Measurements from ENCODE around the gene CNNM2.

DNA sequence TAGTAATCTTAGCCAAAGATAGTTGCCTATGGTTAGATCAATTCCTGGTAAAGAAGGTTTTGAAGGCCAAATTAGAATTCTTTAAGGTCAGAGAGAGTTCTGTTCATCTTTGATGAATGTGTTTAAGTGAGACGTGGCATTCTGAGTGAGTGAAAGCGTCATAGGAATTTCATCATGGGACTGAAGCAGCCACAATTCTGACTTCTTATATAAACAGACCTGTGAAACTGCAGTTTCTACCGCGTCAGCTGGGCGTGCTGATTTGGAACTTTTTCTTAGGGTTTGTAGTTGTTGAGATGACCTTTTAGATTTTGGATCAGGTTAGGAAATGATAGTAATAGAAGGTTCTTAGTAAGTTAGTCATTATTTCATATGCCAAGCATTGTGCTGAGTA lies 103.8 kb downstream of the CNNM2 start:
- TF ChIP-seq, protein P1, sequence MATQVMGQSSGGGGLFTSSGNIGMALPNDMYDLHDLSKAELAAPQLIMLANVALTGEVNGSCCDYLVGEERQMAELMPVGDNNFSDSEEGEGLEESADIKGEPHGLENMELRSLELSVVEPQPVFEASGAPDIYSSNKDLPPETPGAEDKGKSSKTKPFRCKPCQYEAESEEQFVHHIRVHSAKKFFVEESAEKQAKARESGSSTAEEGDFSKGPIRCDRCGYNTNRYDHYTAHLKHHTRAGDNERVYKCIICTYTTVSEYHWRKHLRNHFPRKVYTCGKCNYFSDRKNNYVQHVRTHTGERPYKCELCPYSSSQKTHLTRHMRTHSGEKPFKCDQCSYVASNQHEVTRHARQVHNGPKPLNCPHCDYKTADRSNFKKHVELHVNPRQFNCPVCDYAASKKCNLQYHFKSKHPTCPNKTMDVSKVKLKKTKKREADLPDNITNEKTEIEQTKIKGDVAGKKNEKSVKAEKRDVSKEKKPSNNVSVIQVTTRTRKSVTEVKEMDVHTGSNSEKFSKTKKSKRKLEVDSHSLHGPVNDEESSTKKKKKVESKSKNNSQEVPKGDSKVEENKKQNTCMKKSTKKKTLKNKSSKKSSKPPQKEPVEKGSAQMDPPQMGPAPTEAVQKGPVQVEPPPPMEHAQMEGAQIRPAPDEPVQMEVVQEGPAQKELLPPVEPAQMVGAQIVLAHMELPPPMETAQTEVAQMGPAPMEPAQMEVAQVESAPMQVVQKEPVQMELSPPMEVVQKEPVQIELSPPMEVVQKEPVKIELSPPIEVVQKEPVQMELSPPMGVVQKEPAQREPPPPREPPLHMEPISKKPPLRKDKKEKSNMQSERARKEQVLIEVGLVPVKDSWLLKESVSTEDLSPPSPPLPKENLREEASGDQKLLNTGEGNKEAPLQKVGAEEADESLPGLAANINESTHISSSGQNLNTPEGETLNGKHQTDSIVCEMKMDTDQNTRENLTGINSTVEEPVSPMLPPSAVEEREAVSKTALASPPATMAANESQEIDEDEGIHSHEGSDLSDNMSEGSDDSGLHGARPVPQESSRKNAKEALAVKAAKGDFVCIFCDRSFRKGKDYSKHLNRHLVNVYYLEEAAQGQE (IDR thresholded peaks at IDR 0.05; ENCODE audit: insufficient read depth in 1 of 2, low read depth in 2 of 2, low read length in 2 of 2), result no peak
- TF ChIP-seq TAF1 (IDR thresholded peaks at IDR 0.05; ENCODE audit: borderline replicate concordance, insufficient read depth, low read length), result no peak
- TF ChIP-seq FOXP2 (optimal IDR thresholded peaks at IDR 0.05; ENCODE audit: borderline replicate concordance, extremely low read depth, extremely low read length, insufficient read depth), result no peak
- no peak for TF ChIP-seq POLR2AphosphoS5 (IDR thresholded peaks at IDR 0.05; ENCODE audit: low read depth, low read length)
- no peak for TF ChIP-seq SIN3A (IDR thresholded peaks at IDR 0.05; ENCODE audit: borderline replicate concordance, insufficient read depth, low read length)

All from PFSK-1 (cell line).